Endothelial cell of umbilical vein (primary cell): Measurements from ENCODE around the gene SETBP1. TPM values are rescaled to one million over a fixed set of nuclear protein-coding genes. Genes with fewer than 3 reads are reported as not detected.

ENCODE experiments used
- BruUV-seq: library from RNA; stranded (reverse); fragments of 400-500 nt; replicated peaks from 2 replicates; lab custom pipeline; 2021; lab: Mats Ljungman, UMichigan
- CTCF ChIA-PET: fragments of 300-600, 350-600 bp; sonication (Branson Sonifier 250); formaldehyde crosslinking; loops from one replicate; lab custom pipeline; 2021; ENCODE audit warnings: antibody characterized with exemption, inconsistent platforms; lab: Charles Lee
- POLR2A ChIA-PET: fragments of 300-600, 350-600 bp; sonication (Branson Sonifier 250); formaldehyde crosslinking; loops from one replicate; lab custom pipeline; 2021; ENCODE audit warnings: antibody characterized with exemption, inconsistent platforms; lab: Charles Lee
- DNase-seq: peaks from one replicate; pipeline ENCODE4 v3.0.0-alpha.2; 2011; ENCODE audit warnings: low read depth, low spot score
- FAIRE-seq: peaks from 2 replicates; lab custom pipeline; 2011; peaks lifted over from hg19 to GRCh38; lab: Jason Lieb, UNC
- H2AFZ ChIP-seq: 2 replicates; pipeline ENCODE4 v1.6.0; 2012; ENCODE audit warnings: low read depth, low read length, control low read depth, inconsistent platforms
- H3K27ac ChIP-seq: 2 replicates; pipeline ENCODE4 v1.5.1; 2011; ENCODE audit warnings: low read depth, mild to moderate bottlenecking, control low read depth, low read length, moderate library complexity; ENCODE audit not compliant: insufficient read depth
- H3K27me3 ChIP-seq, 2 experiments: 2 replicates each; pipeline versions ENCODE4 v1.6.0 to v1.6.1; 2011; ENCODE audit warnings: low read length in 2 of 2, mixed read lengths in 1 of 2; ENCODE audit not compliant: control insufficient read depth in 2 of 2, insufficient read depth in 2 of 2
- H3K36me3 ChIP-seq, 2 experiments: 2 replicates in 1 of 2; 3 replicates in 1 of 2; pipeline ENCODE4 v1.5.1; 2011; ENCODE audit warnings: low read length in 2 of 2, mild to moderate bottlenecking in 1 of 2, moderate library complexity in 1 of 2; ENCODE audit not compliant: control insufficient read depth in 2 of 2, insufficient read depth in 2 of 2; ENCODE audit errors: extremely low read depth in 1 of 2
- H3K4me1 ChIP-seq: 3 replicates; pipeline ENCODE4 v1.5.1; 2011; ENCODE audit warnings: mild to moderate bottlenecking, low read length; ENCODE audit not compliant: control insufficient read depth, insufficient read depth; ENCODE audit errors: extremely low read depth
- H3K4me2 ChIP-seq: 2 replicates; pipeline ENCODE4 v1.6.1; 2011; ENCODE audit warnings: low read length, control low read depth, mixed read lengths; ENCODE audit not compliant: insufficient read depth
- H3K4me3 ChIP-seq, 3 experiments: fragments of 200-600 bp in 1 of 3; sonication (generic), shearing (Covaris generic) in 1 of 3; replicated peaks in 1 of 3; 2 replicates each; pipeline ENCODE4 v1.5.1; 2011 to 2016; ENCODE audit warnings: control low read depth in 3 of 3, low read length in 3 of 3, mild to moderate bottlenecking in 2 of 3, inconsistent platforms in 1 of 3, low read depth in 1 of 3, moderate library complexity in 1 of 3; ENCODE audit not compliant: insufficient read depth in 1 of 3
- H3K79me2 ChIP-seq: 2 replicates; pipeline ENCODE4 v1.6.0; 2012; ENCODE audit warnings: low read length, inconsistent platforms; ENCODE audit not compliant: control insufficient read depth, insufficient read depth
- H3K9ac ChIP-seq: replicated peaks from 2 replicates; pipeline ENCODE3; 2011; ENCODE audit warnings: low read length, control low read depth; ENCODE audit not compliant: insufficient read depth; ENCODE audit errors: extremely low read depth
- H3K9me1 ChIP-seq: replicated peaks from 3 replicates; pipeline ENCODE4 v1.6.0; 2011; ENCODE audit warnings: mild to moderate bottlenecking, low read length; ENCODE audit not compliant: control insufficient read depth, insufficient read depth; ENCODE audit errors: extremely low read depth
- H3K9me3 ChIP-seq: replicated peaks from 2 replicates; pipeline ENCODE4 v1.5.1; 2012; ENCODE audit warnings: low read length, inconsistent platforms; ENCODE audit not compliant: control insufficient read depth, insufficient read depth
- H4K20me1 ChIP-seq: replicated peaks from 2 replicates; pipeline ENCODE3; 2011; ENCODE audit warnings: mild to moderate bottlenecking, low read length; ENCODE audit not compliant: control insufficient read depth, insufficient read depth; ENCODE audit errors: extremely low read depth
- GATA2 ChIP-seq: IDR thresholded peaks from 2 replicates; pipeline ENCODE4 v1.7.0; 2011; ENCODE audit warnings: low read depth, mild to moderate bottlenecking, moderate library complexity, mixed read lengths, low read length; ENCODE audit not compliant: insufficient read length, insufficient read depth
- JUN ChIP-seq: IDR thresholded peaks from 2 replicates; pipeline ENCODE4 v1.6.1; 2011; ENCODE audit warnings: borderline replicate concordance, low read depth; ENCODE audit not compliant: insufficient read length, insufficient read depth
- MAX ChIP-seq: IDR thresholded peaks from 2 replicates; pipeline ENCODE4 v1.6.1; 2011; ENCODE audit not compliant: insufficient read depth, insufficient read length
- POLR2A ChIP-seq: IDR thresholded peaks from 2 replicates; pipeline ENCODE4 v1.6.1; 2012; ENCODE audit warnings: low read depth, mild to moderate bottlenecking, control low read depth, low read length
- POLR2AphosphoS5 ChIP-seq: IDR thresholded peaks from 2 replicates; pipeline ENCODE4 v1.6.1; 2012; ENCODE audit warnings: low read depth, mild to moderate bottlenecking, control low read depth, low read length, moderate library complexity; ENCODE audit not compliant: insufficient read depth
- dilution Hi-C: fragments of 300-500 bp; cut with MboI; formaldehyde crosslinking; loops from one replicate; pipeline ENCODE4 v1.15.0; 2019; ENCODE audit warnings: low sequenced_read_pairs; ENCODE audit not compliant: extremely low pct_ligation_motif_present
- intact Hi-C: fragments of 100-400 bp; cut with micrococcal nuclease; formaldehyde crosslinking; loops from one replicate; pipeline ENCODE4 v1.10.0; 2022
- polyA plus RNA-seq, 4 experiments: library from polyadenylated mRNA; depleted of rRNA in 3 of 4; stranded (reverse) in 3 of 4; unstranded in 1 of 4; fragments of >200 nt; gene quantifications; 2 replicates each; pipeline versions ENCODE4 v1.2.1 to v1.2.3, GENCODE V29; 2011 to 2012; ENCODE audit warnings: missing spikeins in 1 of 4
- total RNA-seq: library from RNA; stranded (reverse); gene quantifications from 2 replicates; pipeline ENCODE4 v1.2.3, GENCODE V29; 2021
- TF ChIP-seq, protein P1 (sequence below), 2 donors: IDR thresholded peaks; 1 replicate in 1 of 2; 2 replicates in 1 of 2; pipeline ENCODE4 v1.5.1; 2011; ENCODE audit warnings: low read length in 2 of 2, mild to moderate bottlenecking in 2 of 2, moderate library complexity in 2 of 2, control low read depth in 1 of 2, inconsistent platforms in 1 of 2, low read depth in 1 of 2; ENCODE audit not compliant: insufficient read depth in 1 of 2; ENCODE audit errors: extremely low read depth in 1 of 2

The SETBP1 gene
- total and polyA plus RNA-seq, 2 donors (not counting 3 experiments of a cell fraction or from before 2014, with no cell fraction given): 0.76 to 3.1 TPM

DNA sequence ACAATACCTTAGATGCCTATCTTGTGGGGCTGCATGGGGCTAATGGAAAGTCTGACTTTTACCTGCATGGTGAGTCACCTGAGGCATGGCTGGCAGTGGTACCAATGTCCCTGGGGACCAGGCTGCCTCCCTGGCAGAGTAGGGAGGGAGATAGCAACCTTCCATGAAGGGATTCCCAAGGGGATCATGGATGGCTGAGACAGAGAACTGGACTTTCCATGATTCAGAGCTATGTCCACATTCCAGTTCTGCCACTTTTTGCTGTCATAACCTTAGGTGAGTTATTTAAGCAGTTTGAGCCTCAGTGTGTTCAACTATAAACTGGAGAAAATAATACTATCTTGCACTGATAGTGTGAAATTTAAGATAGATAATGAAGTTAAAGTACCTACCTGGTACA lies 178.6 kb downstream of the SETBP1 start:
- TF ChIP-seq JUN (no peak), MAX (no peak), POLR2A (no peak), GATA2 (no peak), POLR2AphosphoS5 (no peak)
- TF ChIP-seq, protein P1, sequence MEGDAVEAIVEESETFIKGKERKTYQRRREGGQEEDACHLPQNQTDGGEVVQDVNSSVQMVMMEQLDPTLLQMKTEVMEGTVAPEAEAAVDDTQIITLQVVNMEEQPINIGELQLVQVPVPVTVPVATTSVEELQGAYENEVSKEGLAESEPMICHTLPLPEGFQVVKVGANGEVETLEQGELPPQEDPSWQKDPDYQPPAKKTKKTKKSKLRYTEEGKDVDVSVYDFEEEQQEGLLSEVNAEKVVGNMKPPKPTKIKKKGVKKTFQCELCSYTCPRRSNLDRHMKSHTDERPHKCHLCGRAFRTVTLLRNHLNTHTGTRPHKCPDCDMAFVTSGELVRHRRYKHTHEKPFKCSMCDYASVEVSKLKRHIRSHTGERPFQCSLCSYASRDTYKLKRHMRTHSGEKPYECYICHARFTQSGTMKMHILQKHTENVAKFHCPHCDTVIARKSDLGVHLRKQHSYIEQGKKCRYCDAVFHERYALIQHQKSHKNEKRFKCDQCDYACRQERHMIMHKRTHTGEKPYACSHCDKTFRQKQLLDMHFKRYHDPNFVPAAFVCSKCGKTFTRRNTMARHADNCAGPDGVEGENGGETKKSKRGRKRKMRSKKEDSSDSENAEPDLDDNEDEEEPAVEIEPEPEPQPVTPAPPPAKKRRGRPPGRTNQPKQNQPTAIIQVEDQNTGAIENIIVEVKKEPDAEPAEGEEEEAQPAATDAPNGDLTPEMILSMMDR (IDR thresholded peaks at IDR 0.05; ENCODE audit: extremely low read depth in 1 of 2, insufficient read depth in 1 of 2, low read depth in 1 of 2, low read length in 2 of 2): no peak
- FAIRE-seq (no peak), DNase-seq (no peak)
- dilution Hi-C loops: no loop called here
- no peak overlapping the region for H2AFZ ChIP-seq
- ChIA-PET CTCF (no interaction called here), POLR2A (no interaction called here)
- H3K9ac ChIP-seq: no peak overlapping the region
- H3K27me3 ChIP-seq: no peaks in the 10 kb centered on the region
- H3K4me2 ChIP-seq: no peak overlapping the region
- no peaks in the 10 kb centered on the region for H4K20me1 ChIP-seq
- H3K4me1 ChIP-seq: no peaks in the 10 kb centered on the region
- intact Hi-C loops: no loop called here
- no peaks in the 10 kb centered on the region for H3K9me3 ChIP-seq
- no peak overlapping the region for H3K4me3 ChIP-seq
- H3K36me3 ChIP-seq: no peaks in the 10 kb centered on the region
- no peaks in the 10 kb centered on the region for H3K79me2 ChIP-seq
- H3K27ac ChIP-seq: no peak overlapping the region
- no TSS peak for BruUV-seq
- no peaks in the 10 kb centered on the region for H3K9me1 ChIP-seq
